DLD1 (cell line): Measurements from ENCODE around the gene ZPBP.
"Not testable (repeated sequence)": the region's sequence is repeated elsewhere in the genome, so short reads cannot be mapped to it uniquely, and the experiment has no call there.

Source experiments
- in situ Hi-C: cut with HindIII; loops from 2 replicates; pipeline ENCODE4 v1.10.0; 2017; ENCODE audit warnings: low sequenced_read_pairs

Gene ZPBP

DNA sequence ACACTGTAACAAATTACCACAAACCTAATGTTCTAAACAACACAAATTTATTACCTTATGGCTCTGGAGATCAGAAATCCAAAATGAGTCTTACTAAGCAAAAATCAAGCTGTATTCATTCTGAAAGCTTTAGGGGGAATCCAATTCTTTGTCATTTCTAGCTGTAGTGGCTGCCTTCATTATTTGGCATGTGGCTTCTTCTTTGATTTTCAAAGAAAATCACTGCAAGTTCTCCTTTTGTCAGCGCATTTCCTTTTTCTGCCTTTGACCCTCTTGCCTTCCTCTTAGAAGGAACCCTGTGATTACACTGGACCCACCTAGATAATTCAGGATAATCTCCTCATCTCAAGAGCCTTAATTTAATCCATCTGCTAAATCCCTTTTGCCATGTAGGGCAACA lies 36.9 kb downstream of the ZPBP start:
- in situ Hi-C loops = no loop called here

DNA sequence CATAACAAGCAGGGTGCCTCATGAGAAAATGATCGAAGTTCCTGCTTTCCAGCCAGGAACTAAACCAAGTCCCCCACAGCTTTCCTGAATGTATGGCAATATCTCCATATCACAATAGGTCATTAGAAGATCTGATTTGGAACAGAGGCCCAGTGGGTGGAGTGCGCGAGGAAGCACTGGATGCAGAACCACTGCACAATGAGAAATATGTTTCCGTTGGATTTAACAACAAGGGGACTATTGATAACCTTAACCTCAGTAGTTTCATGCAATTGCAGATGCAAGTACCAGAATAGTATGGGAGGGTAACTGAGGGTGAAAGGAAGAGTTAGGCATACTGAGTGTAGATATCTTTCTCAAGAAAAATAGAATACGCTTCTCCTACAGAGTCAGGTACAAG lies 45.3 kb downstream of the ZPBP start:
- in situ Hi-C loops = no loop called here

GRCh38 chr7:50041165-50041564 lies 51.9 kb downstream of the ZPBP start:
- in situ Hi-C loops = not testable (repeated sequence)

- in situ Hi-C loops = no loop called here
Observed at GRCh38 chr7:50037086-50037485, 56.0 kb downstream of the ZPBP start.

DNA sequence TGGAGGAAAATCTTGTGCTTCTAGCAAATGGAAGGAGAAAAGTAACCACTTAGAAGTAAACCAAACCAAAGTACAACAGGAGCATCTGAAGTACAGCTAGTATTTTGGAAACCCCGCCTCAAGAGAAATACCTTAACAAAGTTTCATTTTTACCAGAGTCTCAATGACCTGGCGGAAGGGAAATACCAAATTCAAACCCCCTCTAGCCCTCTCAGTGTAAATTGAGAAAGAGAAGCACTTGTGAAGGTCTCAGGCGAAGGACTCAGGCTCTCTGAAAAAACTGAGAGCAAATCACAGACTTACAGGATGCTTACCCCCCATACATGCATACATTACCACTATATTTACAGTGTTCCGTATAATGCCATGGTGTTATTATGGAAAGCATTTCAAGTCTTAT lies 70.1 kb downstream of the ZPBP start:
- in situ Hi-C loops = loop anchor here (25.0 kb wide), 1 partner anchor 89 kb away; no protein-coding TSS in a partner anchor

DNA sequence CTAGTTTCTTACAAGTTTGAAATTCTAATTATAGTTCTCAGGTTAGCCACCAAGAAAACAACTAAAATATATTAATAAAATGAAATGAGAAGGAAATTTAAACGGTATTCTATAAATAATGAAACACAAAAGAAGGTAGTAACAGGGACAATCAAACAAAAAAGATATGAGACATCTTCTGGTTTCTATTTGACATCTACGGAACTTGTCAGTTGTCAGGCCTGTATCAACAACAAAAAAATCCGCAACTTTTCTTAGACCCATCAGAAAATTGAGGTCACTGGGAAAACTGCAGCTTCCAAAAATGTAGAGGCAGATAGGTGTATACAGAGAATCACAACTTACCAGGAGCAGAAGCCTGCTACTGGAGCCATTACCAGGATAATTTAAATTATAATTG lies 70.6 kb downstream of the ZPBP start:
- in situ Hi-C loops = loop anchor here (25.0 kb wide), 1 partner anchor 90 kb away; no protein-coding TSS in a partner anchor

DNA sequence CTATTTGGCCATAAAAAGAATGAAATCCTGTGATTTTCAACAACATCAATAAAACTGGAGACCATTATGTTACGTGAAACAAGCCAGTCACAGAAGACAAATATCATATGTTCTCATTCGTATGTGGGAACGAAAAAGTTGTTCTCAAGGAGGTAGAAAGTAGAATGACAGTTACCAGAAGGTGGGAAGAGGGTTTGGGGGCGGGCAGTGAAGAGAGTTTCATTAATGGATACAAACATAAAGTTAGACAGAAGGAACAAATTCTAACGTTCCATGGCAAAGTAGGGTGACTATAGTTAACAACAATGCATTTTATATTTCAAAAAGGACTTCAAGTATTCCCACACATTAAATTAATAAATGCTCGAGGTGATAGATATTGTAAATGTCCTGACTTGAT lies 97.4 kb downstream of the ZPBP start:
- in situ Hi-C loops = no loop called here

DNA sequence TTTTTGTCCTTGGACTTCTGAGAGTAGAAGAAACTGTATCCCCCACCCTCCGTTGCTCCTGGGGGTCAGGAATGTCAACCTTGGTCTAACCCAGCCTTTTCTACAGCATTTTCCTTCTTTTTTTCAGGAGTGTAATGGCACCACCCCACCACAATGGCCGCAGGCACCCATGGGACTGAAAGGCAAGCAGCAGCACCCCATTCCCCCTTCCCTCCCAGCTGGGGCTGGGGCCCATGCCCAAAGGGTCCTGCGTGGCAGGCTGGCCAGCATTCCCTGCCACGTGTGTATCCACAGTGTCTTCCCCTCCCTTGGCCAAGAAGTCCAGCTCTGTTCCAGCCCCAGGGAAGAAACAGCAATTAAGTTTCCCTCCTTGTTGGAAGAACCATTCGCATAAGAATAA lies 106.9 kb downstream of the ZPBP start:
- in situ Hi-C loops = no loop called here

DNA sequence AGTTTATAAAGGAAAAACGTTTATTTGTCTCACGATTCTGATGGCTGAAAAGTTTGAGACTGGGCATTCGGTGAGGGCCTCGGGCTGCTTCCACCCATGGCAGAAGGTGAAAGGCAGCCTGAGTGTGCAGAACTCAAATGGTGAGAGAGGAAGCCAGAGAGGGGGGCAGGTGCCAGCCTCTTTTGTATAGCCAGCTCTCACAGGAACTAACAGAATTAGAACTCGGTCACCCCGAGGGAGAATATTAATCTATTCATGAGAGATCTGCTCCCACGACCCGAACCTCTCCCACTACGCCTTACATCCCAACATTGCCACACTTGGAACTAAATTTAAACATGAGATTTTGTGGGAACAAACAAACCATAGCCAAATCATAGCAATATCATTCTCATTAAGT lies 112.6 kb downstream of the ZPBP start:
- in situ Hi-C loops = no loop called here

- in situ Hi-C loops = no loop called here
Observed at GRCh38 chr7:49976238-49976637, 116.8 kb downstream of the ZPBP start.

GRCh38 chr7:49974035-49974434 lies 119.0 kb downstream of the ZPBP start:
- in situ Hi-C loops = no loop called here

DNA sequence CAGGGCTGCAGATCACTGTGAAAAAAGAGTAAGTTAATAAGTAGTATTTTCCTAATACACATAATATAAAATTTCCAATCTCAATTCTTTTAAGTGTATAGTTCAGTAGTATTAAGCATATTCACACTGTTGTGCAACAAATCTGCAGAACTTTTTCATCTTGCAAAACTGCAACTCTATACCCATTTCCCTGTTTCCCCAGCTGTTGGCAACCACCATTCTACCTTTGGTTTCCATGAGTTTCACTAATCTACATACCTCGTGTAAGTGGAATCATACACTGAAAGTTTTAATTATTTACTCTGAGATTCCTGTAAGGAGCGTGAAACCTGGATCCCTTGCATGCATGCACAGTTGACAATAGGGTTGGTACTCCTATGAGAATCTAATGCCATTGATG lies 155.4 kb downstream of the ZPBP start:
- in situ Hi-C loops = no loop called here

DNA sequence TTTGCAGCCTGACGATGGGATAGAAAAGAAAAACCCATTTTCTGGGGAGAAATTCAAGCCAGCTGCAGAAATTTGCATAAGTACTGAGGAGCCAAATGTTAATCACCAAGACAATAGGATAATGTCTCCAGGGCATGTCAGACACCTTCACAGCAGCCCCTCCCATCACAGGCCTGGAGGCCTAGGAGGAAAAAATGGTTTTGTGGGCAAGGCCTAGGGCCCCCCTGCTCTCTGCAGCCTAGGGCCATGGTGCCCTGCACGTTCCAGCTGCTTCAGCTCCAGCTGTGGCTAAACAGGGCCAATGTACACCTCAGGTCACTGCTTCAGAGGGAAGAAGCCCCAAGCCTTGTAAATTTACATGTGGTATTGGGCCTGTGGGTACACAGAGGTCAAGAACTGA lies 161.4 kb downstream of the ZPBP start:
- in situ Hi-C loops = no loop called here

- in situ Hi-C loops = no loop called here
Observed at GRCh38 chr7:49928787-49929186, 164.3 kb downstream of the ZPBP start.

DNA sequence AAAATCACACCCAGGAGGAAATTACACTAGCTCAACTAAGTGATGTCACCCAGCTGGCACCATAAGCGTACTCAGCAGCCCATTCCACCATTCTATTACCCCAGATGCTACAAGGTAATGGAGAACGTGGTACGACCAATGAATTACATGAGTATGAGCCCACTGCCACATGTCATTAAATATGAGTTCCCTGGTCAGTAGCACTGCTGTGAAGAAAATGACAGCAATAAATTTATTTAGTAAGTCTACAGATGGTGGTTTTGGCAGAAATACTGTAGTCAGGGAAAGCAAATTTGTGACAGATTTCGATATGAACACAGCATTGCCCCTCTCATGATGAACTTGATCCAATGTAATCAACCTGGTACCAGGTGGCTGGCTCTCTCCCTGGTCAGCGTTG lies 165.4 kb downstream of the ZPBP start:
- in situ Hi-C loops = no loop called here

- in situ Hi-C loops = no loop called here
Observed at GRCh38 chr7:49926720-49927119, 166.3 kb downstream of the ZPBP start.

- in situ Hi-C loops = no loop called here
Observed at GRCh38 chr7:49911909-49912308, 181.1 kb downstream of the ZPBP start.

- in situ Hi-C loops = no loop called here
Observed at GRCh38 chr7:49894543-49894942, 198.5 kb downstream of the ZPBP start.

DNA sequence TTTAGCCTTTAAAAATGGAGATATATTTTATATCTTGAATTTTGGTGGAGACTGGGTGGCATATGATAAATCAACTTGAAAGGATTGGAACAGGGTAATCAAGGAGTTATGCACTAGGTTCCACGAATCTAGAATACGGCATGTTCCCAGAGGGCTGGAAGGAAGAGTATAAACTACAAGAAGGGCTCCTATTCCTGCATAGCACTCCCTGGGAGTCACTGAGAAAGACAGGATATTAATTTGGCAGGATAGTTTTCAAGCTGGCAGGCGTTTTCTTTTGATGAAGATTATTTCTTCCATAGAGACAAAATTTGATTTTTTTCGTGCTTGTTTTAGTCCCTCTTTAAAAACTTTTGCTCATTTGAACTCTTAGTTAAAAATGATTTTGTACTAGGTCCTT lies 199.9 kb downstream of the ZPBP start:
- in situ Hi-C loops = no loop called here

DNA sequence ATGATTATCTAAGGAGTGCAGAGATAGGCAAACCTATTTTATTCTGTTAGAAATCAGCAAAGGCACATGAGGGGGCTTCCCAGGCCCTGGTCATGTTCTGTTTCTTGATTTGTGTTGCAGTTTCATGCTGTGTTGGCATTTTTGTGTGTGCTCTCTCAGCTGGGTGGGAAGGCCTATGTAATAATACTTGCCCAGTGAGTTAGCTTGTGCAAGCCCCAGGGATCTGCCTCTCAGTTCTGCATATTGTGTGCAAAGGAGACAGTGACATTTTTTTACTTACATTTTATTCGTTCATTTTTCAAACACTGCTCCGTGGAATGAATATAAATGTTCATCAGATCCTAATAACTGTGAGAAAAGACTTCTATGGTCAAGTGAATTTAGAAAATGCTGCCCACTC lies 200.6 kb downstream of the ZPBP start:
- in situ Hi-C loops = no loop called here
